GM10248 (cell line): ENCODE measurements around the gene PPIC.

Experiments used
- CTCF ChIA-PET: fragments of 300-600 bp; sonication (Branson Sonifier 250); formaldehyde crosslinking; extraction: SDS; loops from one replicate; lab custom pipeline; 2021; ENCODE audit warnings: antibody characterized with exemption; lab: Yijun Ruan, JAX
- POLR2A ChIA-PET: fragments of 350-650 bp; sonication (Branson Sonifier 250); formaldehyde crosslinking; extraction: SDS; loops from one replicate; lab custom pipeline; 2020; ENCODE audit warnings: antibody characterized with exemption; lab: Yijun Ruan, JAX
- DNase-seq: peaks from one replicate; pipeline ENCODE4 v3.0.0; 2012; ENCODE audit errors: extremely low spot score
- TF ChIP-seq, protein P1 (sequence below): IDR thresholded peaks from 2 replicates; pipeline ENCODE4 v1.5.1; 2012; ENCODE audit warnings: mild to moderate bottlenecking, low read depth; ENCODE audit errors: extremely low read depth, missing control alignments, control extremely low read depth

The PPIC gene

DNA sequence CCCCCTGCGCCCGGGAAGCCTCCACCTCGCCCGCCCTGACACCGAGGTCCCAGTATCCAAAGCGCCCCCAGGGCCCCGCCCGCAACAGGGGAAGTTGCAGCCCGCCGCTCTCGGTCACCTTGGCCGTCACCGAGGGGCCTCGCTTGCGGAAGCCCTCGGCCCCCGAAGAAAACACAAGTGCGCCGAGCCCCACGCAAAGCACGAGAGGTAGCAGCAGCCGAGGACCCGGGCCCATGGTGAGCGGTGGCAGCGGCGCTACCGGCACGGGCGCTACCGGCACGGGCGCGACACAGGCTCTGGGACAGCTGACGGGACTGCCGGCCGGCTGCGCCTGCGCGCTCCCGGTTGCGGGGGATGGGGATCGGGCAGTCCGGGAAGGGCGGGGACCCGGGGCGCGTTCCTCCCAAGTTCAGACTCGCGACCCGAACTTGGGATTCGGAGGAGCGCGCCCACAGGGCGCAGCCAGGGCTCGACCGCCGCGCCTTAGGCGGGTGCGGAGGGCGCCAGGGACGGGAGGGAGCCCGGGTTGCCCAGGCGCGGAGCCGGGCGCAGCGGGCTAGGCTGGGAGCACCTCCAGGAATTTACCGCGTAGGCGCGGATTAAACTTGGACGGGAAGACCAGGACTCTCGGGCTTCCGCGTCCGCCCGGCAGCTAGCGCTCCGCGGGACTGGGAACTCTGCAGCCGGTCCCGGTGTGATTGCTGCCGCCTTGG, at the start of gene PPIC:
PPIC (minus strand) TSS at position 335 of the 713 bp plus-strand sequence; CDS start at position 235, 100 bp downstream.
- ChIA-PET CTCF (no interaction called here), POLR2A (no interaction called here)
- TF ChIP-seq, protein P1, sequence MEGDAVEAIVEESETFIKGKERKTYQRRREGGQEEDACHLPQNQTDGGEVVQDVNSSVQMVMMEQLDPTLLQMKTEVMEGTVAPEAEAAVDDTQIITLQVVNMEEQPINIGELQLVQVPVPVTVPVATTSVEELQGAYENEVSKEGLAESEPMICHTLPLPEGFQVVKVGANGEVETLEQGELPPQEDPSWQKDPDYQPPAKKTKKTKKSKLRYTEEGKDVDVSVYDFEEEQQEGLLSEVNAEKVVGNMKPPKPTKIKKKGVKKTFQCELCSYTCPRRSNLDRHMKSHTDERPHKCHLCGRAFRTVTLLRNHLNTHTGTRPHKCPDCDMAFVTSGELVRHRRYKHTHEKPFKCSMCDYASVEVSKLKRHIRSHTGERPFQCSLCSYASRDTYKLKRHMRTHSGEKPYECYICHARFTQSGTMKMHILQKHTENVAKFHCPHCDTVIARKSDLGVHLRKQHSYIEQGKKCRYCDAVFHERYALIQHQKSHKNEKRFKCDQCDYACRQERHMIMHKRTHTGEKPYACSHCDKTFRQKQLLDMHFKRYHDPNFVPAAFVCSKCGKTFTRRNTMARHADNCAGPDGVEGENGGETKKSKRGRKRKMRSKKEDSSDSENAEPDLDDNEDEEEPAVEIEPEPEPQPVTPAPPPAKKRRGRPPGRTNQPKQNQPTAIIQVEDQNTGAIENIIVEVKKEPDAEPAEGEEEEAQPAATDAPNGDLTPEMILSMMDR: no peak
- DNase-seq: peak; percentile 54

DNA sequence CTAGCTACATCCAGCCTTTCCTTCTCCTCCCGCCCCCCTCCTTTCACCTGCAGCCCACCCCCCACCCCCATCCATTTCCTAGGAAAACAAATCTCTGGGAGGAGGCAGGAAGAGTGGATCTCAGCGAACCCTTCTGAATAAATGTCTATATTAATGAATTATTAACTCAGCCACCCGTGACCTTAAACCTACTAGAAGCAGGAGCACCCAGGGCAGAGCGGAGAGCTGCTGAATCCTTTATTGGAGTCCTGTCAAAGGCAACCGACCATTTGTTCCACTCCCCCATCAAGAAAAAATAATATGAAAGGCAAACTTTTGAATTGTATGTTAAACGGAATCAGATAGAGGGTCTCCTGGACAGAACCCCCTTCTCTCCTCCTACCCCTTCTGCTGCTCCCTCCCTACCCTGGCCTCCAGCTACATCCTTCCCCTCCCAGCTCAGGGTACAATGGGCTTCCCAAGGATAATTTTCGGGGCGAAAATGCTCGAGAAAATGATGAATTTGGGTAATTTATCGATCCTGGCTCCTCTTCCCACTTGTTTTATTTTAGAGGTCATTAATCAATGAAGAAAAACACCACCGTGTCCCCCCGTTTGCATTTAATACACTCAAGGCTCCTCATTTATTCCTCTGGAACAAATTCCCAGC, 49.2 kb upstream of the PPIC start:
- ChIA-PET CTCF (no interaction called here), POLR2A (no interaction called here)
- TF ChIP-seq, protein P1: no peak
- DNase-seq: no peak

DNA sequence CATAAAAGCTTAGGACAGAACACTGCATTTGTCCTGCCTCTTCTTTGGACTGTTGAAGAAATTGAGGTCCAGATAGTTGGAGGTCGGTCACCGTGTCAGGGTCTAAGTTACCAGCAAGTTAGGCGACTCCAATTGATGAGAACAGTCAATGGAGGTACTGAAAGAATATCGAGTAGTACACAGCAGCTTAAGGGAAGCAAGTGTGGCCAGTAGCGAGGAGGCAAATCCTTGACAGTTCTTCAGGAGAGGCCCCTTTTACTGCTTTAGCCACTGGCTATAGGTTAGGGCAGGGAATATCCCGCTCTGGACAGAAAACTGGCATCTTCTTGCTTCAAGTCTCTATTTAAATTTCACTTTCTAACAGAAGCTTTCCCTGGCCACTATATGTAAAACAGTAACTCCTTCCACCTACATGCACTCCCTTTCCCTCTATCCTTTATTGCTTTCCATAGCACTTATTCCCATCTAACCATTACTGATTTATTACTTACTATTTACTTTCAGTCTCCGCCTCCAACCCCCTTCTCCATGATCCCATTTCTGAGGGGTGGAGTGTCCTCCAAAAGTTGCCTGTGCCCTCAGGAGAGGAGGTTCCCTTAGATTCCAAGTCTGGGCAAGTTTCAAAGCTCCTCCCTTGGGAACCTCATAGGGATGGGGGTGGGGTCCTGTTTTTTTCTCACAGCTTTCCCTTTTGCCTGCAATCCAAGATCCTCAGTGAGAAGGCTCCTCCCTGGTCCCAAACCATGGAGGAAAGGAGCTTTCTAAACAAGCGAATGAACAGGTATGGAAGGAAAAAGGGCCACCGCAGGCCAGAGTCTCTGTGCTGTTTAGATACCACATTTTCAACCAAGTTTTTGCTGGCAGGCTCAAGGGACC, 48.4 kb upstream of the PPIC start:
- CTCF ChIA-PET: no interaction called here
- POLR2A ChIA-PET: no interaction called here
- no peak for DNase-seq
- TF ChIP-seq, protein P1: no peak

DNA sequence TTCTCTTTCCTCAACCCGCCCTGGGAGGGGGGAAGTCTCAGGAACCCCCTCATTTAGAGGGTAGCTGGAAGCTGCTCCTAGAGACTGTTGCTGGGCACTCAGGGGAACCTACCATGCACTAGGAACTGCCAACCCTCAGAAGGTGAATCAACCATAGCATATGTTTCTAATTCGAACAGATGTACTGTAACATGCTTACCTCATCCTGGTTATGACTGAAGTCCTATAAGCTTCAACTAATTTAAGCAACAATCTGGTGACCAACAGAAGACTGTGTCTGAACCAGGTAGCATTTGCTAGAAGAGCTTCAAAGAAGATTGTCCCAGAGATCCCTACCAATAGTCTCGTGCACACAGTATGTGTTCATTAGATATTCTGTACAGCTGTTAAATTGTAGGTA, 46.8 kb upstream of the PPIC start:
- TF ChIP-seq, protein P1: no peak
- ChIA-PET CTCF (interaction anchor here (0.8 kb wide), 1 partner anchor 318 kb away, joined by 3 read pairs; no protein-coding TSS in a partner anchor), POLR2A (no interaction called here)
- no peak for DNase-seq

DNA sequence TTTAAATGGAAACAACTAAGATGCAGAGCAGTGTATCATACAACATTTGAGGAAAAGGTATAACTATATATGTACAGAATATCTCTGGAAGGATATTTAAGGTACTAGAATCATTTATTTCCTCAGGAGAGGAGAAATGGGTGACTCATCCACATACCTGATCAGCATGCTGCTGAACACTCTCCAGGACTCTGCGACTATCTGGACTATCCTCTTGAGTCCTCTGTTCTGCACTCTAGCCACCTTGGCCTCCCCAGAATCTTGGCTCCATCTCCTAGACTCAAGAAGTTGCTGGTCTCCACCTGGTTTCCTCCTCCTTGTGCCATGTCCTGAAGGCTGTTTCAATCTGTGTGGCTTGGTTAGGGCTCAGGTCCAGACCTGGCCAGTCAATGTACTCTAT, 43.7 kb upstream of the PPIC start:
- TF ChIP-seq, protein P1: no peak
- CTCF ChIA-PET: interaction anchor here (1.1 to 1.4 kb wide), 2 partner anchors 21 to 137 kb away, joined by 3 read pairs; no protein-coding TSS in a partner anchor
- no peak for DNase-seq
- POLR2A ChIA-PET: no interaction called here

DNA sequence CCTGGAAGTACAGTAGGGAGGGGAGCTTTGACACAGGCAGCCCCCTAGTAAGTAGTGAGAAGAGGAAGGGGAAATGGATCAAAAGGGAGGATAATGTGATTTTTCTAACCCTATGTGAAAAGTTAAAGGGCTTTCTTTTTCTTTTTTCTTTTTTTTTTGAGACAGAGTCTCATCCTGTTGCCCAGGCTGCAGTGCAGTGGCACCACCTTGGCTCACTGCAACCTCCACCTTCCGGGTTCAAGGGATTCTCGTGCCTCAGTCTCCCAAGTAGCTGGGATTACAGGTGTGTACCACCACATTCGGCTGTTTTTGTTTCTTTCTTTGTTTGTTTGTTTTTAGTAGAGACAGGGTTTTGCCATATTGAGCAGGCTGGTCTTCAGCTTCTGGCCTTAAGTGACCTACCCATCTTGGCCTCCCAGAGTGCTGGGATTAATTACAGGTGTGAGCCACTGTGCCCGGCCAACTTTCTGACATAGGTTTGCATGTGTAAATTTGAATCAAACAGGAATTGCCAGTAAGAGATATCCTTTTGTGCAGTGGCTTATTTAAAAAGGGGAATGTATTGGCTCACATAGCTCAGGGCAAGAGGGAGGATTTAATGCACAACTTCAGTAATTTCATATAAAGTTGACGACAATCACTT, 39.1 kb upstream of the PPIC start:
- TF ChIP-seq, protein P1: no peak
- DNase-seq: no peak
- ChIA-PET CTCF (no interaction called here), POLR2A (no interaction called here)
